Lung microvascular endothelial cell (primary cell): Measurements from ENCODE around the gene FUS. TPM values are rescaled to one million over a fixed set of nuclear protein-coding genes. Genes with fewer than 3 reads are reported as not detected.
"Not testable (repeated sequence)": the region's sequence is repeated elsewhere in the genome, so short reads cannot be mapped to it uniquely, and the experiment has no call there.

ENCODE experiments used
- DNase-seq, 2 donors: peaks; one replicate each; pipeline versions ENCODE4 v3.0.0 to v3.0.0-alpha.2; 2010; ENCODE audit warnings: low read depth in 2 of 2
- total RNA-seq: library from RNA; depleted of rRNA; stranded (reverse); fragments of >200 nt; gene quantifications from 2 replicates; pipeline ENCODE4 v1.2.1, GENCODE V29; 2014

Gene FUS
- total RNA-seq, 1 donor from 2014 or later = 26.8 TPM

DNA sequence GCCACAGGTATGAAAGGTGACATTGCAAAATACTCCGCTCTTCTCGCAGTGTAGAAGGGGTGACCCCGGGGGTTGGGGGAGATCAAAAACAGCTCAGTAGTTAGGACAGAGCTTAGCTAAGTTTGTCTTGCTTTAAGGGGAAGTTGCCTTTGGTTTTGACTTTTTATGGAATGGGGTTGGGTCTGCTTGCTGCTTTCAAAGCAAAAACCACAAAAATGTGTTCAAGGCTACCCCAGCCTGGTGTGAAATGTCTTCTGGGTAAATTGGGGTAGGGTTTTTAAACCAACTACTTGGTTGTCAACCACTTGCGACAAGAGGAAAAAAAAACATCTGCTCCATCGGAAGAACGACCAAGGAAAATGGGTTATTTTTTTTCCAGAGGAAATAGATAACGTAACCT, 6.2 kb downstream of the FUS start:
- DNase-seq = no peak

GRCh38 chr16:31186930-31187807, 7.2 kb downstream of the FUS start:
- DNase-seq = no peak

DNA sequence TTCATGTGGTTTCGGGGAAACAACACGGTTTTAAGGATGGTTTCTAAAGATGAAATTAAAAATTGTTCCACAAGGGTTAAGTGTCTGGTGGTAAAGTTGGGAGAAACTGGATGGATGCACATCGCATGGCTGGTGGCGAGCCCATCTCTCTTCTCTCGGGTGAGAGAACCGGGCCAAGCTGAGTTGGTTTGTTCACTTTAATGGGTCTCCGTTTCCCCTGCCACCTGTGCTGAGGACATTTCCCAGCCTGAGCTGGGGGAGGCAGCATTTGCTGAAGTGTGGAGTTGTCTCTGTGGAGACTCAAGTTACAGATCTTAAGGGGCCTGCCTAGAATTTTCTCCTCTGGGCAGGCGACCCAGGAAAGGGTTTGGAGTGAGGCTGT, 7.9 kb downstream of the FUS start:
- no peak for DNase-seq

DNA sequence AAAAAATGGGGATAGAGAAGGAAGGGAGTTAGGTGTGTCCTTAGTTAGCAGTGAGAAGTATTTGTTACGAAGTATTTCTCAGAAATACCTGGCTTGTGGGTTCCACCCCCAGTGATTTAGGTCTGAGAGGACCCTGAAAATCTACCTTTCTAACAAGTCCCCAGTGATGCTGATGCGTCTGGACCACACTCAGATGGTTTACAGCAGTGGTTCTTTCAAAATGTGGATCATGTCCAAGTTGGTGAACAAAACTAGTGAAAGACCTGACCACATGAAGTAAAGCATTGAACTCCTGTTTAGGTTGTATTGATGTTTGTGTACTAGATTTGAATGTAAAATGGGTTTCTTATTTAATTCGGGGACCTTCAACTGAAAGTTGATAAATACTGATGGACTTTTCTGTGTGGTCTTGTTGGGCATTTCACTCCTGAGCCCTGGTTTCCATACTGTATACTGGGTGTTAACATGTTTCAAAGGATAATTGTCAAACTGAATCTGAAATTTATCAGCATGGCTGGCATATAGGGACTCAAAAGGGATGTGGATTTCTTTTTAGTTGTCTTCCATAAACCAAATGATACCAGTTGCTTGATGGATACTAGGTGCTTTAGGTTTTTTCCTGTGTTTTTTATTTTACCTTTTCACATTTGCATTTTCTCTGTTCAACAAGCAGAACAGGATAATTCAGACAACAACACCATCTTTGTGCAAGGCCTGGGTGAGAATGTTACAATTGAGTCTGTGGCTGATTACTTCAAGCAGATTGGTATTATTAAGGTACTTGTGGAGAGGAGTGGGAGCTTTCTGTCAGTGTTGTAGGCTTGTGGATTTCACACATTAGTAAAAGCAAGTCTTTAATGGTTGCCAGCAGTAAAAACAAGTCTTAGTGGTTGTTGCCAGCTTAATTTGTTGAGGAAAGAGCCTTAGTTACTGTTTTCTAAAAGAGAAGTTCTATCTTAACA, 8.8 kb downstream of the FUS start:
- DNase-seq = no peak

- no peak for DNase-seq
These were observed 9.5 kb downstream of the FUS start for GRCh38 chr16:31189412-31189778.

DNA sequence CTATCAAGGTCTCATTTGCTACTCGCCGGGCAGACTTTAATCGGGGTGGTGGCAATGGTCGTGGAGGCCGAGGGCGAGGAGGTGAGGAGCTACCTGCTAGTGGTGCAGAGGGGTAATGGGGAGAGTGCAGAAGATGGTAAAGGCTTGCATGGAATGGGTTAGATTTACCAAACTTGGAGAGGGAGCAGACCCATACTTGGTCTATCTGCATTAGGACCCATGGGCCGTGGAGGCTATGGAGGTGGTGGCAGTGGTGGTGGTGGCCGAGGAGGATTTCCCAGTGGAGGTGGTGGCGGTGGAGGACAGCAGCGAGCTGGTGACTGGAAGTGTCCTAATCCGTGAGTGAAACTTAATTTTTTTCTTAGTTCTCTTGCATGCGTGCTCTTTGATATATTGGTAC, 10.1 kb downstream of the FUS start:
- DNase-seq = no peak

GRCh38 chr16:31190818-31191444, 11.0 kb downstream of the FUS start:
- DNase-seq = no peak

DNA sequence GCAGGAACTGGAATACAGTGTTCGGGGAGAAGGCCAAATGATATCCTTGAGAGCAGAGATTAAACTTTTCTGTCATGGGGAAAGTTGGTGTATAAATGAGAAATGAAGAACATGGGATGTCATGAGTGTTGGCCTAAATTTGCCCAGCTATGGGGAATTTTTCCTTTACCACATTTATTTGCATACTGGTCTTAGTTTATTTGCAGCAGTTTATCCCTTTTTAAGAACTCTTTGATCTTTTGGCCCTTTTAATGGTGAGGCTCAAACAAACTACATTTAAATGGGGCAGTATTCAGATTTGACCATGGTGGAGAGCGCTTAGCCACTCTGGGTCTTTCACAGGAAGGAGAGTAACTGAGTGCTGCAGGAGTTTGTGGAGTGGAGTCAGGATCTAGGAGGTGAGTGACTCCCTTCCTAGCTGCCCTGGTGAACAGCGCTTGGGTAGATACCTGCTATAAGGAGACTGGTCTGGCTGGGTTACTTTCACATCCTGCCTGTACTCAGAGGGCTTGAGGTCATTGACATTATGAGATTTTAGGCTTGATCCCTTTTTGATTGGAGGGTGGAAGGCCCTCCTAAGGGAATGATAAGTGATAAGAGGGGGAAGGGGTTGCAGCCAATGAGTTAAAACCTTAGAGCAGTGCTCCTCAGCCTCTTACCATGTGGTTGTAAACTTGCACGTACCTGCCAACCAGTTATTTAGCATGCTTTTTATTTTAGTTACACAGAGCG, 11.9 kb downstream of the FUS start:
- no peak for DNase-seq

- no peak for DNase-seq
These were observed 13.1 kb downstream of the FUS start for GRCh38 chr16:31192856-31193642.

DNA sequence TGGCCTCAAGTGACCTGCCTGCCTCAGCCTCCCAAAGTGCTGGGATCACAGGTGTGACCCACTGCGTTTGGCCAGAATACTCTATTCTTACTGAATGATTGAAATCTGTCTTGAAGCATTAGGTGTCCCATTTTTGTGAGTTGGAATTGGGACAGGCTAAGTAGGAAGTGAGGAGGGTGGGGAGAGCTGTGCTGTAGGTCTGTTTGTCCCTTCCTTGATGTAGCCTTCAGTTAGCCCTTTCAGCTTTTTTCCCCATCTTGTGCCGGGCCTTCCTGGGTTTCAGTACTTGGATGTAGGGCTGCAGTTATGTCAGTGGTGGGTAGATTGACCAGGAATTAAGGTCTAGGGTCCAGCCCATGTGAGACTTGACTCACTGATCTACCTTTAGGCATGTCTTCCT, 13.9 kb downstream of the FUS start:
- no peak for DNase-seq

DNA sequence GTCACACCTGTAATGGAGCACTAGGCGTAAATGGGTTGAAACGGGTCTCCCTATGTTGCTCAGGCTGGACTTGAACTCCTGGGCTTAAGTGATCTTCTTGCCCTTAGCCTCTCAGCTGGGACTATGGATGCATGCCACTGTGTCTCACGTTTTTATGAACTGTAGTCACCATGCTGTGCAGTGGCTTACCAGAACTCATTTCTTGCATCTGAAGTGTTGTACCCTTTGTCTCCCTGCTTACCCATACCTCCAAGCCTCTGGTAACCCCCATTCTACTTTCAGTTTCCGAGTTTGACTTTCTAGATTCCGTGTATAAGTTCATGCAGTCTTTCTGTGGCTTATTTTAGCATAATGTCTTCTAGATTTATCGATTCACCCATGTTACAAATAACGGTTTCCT, 15.0 kb downstream of the FUS start:
- DNase-seq = no peak

GRCh38 chr16:31195861-31196260, 15.9 kb downstream of the FUS start:
- DNase-seq = not testable (repeated sequence)

- DNase-seq = no peak
These were observed 16.6 kb downstream of the FUS start for GRCh38 chr16:31196324-31197088.

GRCh38 chr16:31198207-31198882, 18.4 kb downstream of the FUS start:
- DNase-seq = no peak

DNA sequence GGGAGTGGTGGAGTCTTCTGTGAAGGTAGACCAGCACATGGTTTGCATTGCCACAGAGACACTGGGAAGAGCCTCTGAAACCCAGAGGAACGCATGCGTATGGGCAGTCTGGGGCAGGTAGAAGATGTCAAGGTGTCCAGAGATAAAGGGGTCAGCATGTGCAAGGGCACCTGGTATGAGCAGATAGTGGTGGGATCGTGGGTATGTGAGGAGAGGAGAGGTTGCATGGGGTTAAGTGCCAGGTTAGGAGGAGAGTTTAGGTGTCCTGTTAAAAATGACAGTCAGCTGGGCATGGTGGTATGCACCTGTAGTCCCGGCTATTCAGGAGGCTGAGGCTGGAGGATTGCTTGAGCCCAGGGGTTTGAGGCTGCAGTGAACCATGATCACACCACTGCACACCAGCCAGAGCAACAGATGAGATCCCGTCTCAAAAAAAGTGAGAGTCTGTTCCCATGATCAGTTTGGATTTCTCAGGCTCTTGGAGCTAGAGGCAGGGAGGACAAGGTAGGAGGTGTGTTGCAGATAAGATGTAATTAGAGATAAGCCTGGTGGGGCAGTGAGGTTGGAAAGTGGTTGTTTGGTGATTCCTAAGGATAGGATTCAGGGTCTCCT, 19.6 kb downstream of the FUS start:
- no peak for DNase-seq

- not testable (repeated sequence) for DNase-seq
These were observed 20.2 kb downstream of the FUS start for GRCh38 chr16:31200111-31200510.

GRCh38 chr16:31200821-31201568, 21.1 kb downstream of the FUS start:
- peak in 1 of 2 donors; percentile 10 for DNase-seq
